Measurements from ENCODE around the gene THAP8.

Gene THAP8

DNA sequence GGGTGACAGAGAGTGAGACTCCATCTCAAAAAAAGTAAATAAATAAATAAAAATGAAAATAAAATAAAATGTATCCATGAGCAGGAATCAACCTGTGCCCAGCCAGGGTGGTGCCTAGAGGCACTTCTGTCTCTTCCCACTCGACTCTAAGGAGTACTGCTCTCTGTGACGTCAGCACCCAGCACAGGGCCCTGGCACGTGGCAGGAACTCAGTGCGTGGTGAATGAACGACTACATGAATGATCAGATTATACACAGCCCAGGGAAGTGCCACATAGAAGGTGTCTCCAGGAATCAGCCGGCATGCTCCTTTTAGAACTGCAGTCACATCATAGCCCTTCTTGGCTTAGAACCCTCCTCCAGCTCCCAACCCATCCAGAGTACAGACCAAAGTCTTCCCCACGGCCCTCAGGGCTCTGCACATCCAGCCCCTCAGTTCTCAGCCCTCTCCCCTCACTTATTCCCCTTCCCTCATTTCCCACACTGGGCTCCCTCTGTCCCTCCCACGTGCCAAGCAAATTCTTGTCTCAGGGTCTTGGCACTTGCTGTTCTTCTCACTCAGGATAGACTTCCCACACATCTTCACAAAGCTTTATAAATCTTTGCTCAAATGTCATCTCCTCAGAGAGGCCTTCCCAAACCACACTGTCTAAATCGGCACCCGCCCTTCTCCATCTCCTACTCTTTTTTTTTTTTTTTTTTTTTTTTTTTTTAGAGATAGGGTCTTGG is 25.6 kb downstream of the THAP8 start:
- Mint-ChIP-seq H3K27me3 (no peaks in the 10 kb centered on the region), H3K4me1 (no peaks in the 10 kb centered on the region), H3K9me3 (no peaks in the 10 kb centered on the region), H3K27ac (no peak overlapping the region), H3K36me3 (peaks cover 17% of the 10 kb centered on the region), H3K4me3 (no peak overlapping the region)
- no peak for ATAC-seq (ENCODE audit: low read depth)
- no peak for DNase-seq (ENCODE audit: low spot score in 2 of 2)

DNA sequence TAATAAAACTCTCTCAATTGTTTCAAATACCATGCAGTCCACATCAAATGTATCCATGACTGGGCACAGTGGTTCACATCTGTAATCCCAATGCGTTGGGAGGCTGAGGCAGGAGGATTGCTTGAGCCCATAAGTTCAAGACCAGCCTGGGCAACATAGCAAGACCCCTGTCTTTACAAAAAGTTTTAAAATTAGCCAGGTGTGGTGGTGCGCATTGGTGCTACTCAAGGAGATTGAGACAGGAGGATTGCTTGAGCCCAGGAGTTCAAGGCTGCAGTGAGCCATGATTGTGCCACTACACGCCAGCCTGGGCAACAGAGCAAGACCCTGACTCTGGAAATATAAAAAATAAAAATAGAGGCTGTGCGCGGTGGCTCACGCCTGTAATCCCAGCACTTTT is 26.4 kb downstream of the THAP8 start:
- H3K4me1 Mint-ChIP-seq, result no peaks in the 10 kb centered on the region
- ATAC-seq (ENCODE audit: low read depth), result no peak
- no peak for DNase-seq (ENCODE audit: low spot score in 2 of 2)
- H3K36me3 Mint-ChIP-seq, result peaks cover 21% of the 10 kb centered on the region
- H3K27me3 Mint-ChIP-seq, result no peaks in the 10 kb centered on the region
- H3K27ac Mint-ChIP-seq, result no peak overlapping the region
- H3K4me3 Mint-ChIP-seq, result no peak overlapping the region
- no peaks in the 10 kb centered on the region for H3K9me3 Mint-ChIP-seq

DNA sequence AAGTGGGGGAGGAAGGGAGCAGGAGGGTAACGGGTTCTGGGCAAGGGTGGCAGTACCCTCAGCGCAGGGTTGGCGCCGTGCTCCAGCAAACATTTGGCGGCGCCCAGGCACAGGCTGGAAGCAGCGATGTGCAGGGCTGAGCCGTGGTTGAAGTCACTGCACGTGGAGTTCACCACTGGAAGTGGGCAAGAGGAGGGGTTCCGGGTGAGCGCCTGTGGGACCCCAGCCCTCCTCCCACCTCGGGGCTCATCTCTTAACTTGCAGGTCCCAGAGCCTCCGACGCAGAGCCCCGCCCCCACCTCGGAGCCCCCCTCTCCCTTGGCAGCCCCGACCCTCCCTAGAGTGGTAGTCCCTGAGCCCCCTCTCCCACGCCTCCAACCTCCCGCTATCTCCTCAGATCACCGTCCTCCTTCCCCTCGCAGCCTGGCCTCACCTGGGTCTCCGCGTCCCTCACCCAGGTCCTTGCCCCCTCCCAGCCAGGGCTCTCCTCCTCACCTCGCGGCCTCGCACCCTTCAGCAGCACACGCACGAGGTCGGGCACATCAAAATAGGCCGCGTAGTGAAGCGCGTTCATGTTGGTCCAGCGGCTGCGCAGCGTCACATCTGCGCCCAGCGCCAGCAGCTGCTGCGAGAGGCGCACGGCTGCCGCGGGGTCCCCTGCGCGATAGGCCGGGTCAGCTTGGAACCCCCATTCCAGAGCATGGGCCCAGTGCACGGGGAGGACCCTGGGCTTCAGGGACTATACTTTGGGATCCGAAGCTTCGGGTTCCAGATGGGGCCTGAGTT is 27.8 kb downstream of the THAP8 start:
- H3K4me1 Mint-ChIP-seq, result no peaks in the 10 kb centered on the region
- no peak overlapping the region for H3K4me3 Mint-ChIP-seq
- H3K27ac Mint-ChIP-seq, result no peak overlapping the region
- H3K27me3 Mint-ChIP-seq, result no peaks in the 10 kb centered on the region
- H3K9me3 Mint-ChIP-seq, result no peaks in the 10 kb centered on the region
- no peak for ATAC-seq (ENCODE audit: low read depth)
- peaks cover 19% of the 10 kb centered on the region for H3K36me3 Mint-ChIP-seq
- DNase-seq (ENCODE audit: low spot score in 2 of 2), result no peak

DNA sequence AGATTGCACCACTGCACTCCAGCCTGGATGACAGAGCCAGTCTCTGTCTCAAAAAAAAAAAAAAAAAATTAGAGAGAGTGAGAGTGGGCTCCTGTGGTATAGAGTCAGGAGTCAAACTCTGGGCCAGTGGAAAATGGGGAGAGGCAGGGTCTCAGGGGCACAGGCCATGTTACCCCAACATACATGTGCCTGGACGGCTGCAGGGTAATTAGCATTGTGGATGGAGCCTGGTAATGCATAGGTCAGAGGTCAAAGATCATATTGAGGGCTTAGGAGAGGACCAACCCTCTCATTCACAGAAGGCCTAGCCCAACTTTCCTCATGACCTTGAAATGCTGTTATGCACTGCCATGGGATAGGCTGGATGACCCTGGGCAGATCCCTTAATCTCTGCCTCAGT is 28.5 kb downstream of the THAP8 start:
- H3K4me1 Mint-ChIP-seq, result no peaks in the 10 kb centered on the region
- ATAC-seq (ENCODE audit: low read depth) (no peak), DNase-seq (ENCODE audit: low spot score in 2 of 2) (no peak)
- no peak overlapping the region for H3K27ac Mint-ChIP-seq
- H3K27me3 Mint-ChIP-seq, result no peaks in the 10 kb centered on the region
- peaks cover 14% of the 10 kb centered on the region for H3K36me3 Mint-ChIP-seq
- H3K9me3 Mint-ChIP-seq, result no peaks in the 10 kb centered on the region
- no peak overlapping the region for H3K4me3 Mint-ChIP-seq

DNA sequence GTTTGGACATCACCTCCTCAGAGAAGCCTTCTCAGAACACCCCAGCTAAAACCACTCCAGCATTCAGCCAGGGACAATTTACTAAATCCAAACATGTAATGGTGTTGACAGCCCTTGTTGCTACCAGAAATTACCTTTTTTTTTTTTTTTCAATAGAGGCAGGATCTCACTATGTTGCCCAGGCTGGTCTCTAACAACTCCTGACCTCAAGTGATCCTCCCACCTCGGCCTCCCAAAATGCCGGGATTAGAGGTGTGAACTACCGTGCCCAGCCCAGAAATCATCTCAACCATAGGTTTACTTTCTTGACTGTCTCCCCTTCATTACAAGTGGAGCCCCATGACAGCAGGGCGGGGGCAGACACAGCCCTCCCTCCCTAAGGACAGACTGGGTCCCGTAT is 30.7 kb downstream of the THAP8 start:
- Mint-ChIP-seq H3K4me3 (no peak overlapping the region), H3K9me3 (no peaks in the 10 kb centered on the region), H3K4me1 (no peaks in the 10 kb centered on the region), H3K36me3 (peaks cover 8% of the 10 kb centered on the region), H3K27ac (no peak overlapping the region), H3K27me3 (no peaks in the 10 kb centered on the region)
- ATAC-seq (ENCODE audit: low read depth) (no peak), DNase-seq (ENCODE audit: low spot score in 2 of 2) (no peak)

DNA sequence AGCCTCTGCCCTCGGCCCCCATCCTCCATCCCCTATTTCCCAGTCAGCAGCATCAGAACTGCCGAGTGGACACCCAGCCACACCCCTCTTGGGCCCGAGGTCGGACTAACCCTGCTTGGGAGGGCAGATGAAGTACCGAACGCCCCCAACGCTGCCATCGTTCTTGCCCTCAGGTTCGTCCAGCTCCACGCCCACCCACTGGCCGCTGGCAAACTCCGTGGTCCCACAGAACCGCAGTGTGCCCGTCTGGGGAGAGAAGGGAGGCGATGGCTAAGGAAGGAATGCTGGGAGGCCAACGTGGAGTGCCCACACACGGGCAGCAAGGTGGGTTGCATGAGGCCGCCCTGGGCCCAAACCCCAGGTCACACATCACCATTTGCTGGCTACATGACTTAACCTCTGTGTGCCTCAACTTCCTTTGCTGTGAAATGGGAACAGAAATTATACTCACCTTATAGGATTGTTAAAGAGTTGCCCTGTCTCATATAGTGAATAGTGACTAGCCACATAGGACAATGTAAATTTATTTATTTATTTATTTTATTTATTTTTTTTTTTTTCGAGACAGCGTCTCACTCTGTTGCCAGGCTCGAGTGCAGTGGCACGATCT is 34.9 kb downstream of the THAP8 start:
- H3K27me3 Mint-ChIP-seq, result no peaks in the 10 kb centered on the region
- no peak for DNase-seq (ENCODE audit: low spot score in 2 of 2)
- H3K4me3 Mint-ChIP-seq, result no peak overlapping the region
- no peaks in the 10 kb centered on the region for H3K9me3 Mint-ChIP-seq
- peaks cover 12% of the 10 kb centered on the region for H3K4me1 Mint-ChIP-seq
- ATAC-seq (ENCODE audit: low read depth), result no peak
- H3K36me3 Mint-ChIP-seq, result peaks cover 8% of the 10 kb centered on the region
- no peak overlapping the region for H3K27ac Mint-ChIP-seq

DNA sequence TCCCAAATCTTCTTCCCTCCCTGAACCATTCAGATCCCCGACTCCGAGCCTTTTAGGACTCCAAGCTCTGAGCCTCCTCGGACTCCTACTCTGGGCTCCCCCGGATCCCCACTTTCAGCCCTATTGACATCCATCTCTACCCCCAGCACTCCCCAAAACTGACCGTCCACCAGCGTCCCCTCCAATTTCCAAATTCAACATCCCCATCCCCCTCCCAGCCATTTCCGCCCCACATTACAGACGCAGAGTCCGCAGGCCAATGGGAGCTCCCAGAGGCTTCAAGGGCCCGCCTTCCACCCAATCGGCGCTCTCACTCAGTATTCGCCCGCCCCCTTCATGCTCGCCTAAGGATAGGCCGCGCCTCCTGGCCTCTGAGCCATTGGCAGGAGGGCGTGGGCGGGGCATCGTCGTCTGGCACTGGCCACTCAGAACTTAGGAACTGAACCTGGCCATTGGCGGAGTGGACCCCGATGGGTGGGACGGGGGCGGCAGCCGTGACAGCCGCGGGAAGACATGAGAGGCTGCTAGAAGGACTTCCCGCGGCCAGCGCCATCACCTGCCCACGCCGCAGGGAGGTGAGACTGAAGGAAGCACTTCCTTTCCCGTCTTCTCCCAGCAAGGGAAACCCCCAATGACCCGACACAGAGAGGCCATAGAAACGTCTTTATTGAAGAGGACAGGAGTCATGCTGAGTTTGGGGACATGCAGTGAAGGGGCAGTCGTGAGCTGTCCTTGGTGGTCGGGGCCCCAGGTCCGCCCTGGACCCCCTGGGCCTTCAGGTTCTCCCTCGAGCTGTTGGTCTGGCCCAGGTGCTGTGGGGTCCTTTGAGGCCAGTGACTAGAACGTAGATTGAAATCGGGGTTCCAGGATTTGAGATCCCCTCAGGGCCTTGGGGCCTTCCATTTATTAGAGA is 39.8 kb downstream of the THAP8 start, which contains the start of gene ALKBH6:
Gene ALKBH6 (minus strand): TSS at position 202 of the 913 bp plus-strand sequence. CDS start 816 bp downstream, outside the sequence.
- ATAC-seq (ENCODE audit: low read depth) (peak; percentile 97), DNase-seq (ENCODE audit: low spot score in 2 of 2) (peak; percentile 88 to 96)
- H3K4me1 Mint-ChIP-seq, result peaks cover 32% of the 10 kb centered on the region
- H3K27ac Mint-ChIP-seq, result peak within 1 kb of the TSS; percentile 96
- H3K27me3 Mint-ChIP-seq, result no peaks in the 10 kb centered on the region
- H3K4me3 Mint-ChIP-seq, result peak within 1 kb of the TSS; percentile 96
- H3K9me3 Mint-ChIP-seq, result no peaks in the 10 kb centered on the region
- peaks cover 9% of the 10 kb centered on the region for H3K36me3 Mint-ChIP-seq

DNA sequence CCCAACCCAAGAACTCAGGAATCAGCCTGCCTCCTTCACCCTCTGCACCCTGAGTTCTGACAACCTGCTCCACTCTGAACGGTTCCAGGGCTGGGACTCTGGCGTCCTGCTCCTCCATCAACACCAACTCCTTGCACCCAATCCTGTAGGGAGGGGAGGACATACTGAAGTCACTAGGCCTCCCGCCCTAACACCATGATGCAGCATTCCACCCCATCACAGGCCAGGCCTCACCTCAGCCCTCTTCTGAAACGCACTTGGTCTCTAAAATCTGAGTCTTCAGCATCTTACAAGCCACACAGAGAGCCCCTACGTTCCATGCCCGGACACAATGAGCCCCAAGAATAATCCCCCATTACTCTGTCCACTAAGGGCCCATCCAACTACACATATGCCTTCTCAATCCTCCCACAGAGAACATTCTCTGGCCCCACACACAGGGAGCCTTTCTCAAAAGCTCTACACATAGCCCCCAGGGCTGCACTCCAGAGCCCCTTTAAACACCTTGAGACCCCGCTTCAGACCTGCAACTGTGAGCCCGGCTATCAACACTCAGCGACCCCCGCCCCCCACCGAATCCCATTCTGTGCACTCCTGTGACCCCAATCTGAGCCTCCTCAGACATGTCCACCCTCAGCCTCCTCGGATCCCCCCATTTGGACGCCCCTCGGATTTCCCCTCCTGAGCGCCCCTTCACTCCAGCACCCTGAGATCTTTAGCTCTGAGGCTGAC is 40.6 kb downstream of the THAP8 start:
- H3K9me3 Mint-ChIP-seq, result no peaks in the 10 kb centered on the region
- peak overlapping the region; percentile 96 for H3K27ac Mint-ChIP-seq
- H3K4me3 Mint-ChIP-seq, result peak overlapping the region; percentile 96
- DNase-seq (ENCODE audit: low spot score in 2 of 2) (no peak), ATAC-seq (ENCODE audit: low read depth) (no peak)
- no peaks in the 10 kb centered on the region for H3K27me3 Mint-ChIP-seq
- peaks cover 32% of the 10 kb centered on the region for H3K4me1 Mint-ChIP-seq
- peaks cover 9% of the 10 kb centered on the region for H3K36me3 Mint-ChIP-seq

DNA sequence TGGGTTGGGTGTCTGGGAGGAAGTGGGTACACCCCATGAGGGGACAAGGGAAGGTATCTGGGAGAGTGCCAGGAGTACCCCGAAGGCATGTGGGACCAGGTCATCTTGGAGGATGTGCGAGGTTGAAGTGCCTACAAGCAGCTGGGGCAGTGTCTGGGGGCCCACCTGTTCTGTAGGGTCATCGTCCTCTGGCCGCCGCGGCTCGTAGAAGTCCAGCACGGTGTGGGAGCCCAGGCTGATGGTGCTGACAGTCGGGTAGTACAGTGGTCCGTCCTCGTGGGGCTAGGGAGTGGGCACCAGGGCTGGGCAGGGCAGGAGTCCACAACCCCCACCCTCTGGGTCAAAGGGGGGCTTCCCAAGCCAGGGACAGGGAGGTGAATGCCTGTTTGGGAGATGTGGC is 43.7 kb downstream of the THAP8 start:
- H3K27ac Mint-ChIP-seq, result peak overlapping the region; percentile 65
- no peaks in the 10 kb centered on the region for H3K27me3 Mint-ChIP-seq
- H3K36me3 Mint-ChIP-seq, result peaks cover 9% of the 10 kb centered on the region
- H3K4me1 Mint-ChIP-seq, result peaks cover 25% of the 10 kb centered on the region
- H3K9me3 Mint-ChIP-seq, result no peaks in the 10 kb centered on the region
- DNase-seq (ENCODE audit: low spot score in 2 of 2) (no peak), ATAC-seq (ENCODE audit: low read depth) (no peak)
- no peak overlapping the region for H3K4me3 Mint-ChIP-seq

DNA sequence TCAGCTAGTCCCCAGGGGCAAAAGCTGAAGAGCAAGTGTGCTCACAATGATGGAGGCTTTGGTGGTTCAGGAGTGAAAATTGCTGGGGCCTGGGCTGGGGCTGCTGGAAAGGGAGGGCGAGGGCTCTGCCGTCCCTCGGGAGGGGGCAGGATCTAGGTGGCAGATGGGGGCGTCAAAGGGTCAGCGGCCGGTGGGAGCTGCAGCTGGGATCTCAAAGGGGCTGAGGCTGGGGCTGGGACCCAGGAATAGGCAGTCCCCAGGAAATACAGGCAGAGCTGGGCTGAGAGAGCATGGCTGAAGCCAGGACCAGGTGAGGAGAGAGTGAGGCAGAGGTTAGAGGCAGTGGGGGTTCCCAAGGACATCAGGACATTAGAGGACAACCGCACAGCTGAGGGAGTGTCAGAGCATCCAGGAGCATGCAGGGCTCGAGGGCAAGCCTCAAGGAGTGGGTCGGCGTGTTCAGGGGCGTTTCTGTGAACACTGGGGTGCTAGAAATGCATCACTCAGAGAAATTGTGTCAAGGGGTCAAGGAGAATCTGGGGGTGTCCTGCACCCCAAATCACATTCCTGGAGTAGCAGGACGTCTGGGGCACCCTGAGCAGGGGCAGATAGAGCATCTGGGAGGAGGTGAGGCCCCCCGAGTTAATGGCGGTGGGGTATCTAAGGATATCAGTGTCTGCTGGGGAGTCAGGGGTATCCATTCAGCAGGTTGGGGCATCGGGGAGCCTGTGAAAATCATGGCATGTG is 44.3 kb downstream of the THAP8 start:
- no peak for ATAC-seq (ENCODE audit: low read depth)
- peak overlapping the region; percentile 72 for H3K4me3 Mint-ChIP-seq

DNA sequence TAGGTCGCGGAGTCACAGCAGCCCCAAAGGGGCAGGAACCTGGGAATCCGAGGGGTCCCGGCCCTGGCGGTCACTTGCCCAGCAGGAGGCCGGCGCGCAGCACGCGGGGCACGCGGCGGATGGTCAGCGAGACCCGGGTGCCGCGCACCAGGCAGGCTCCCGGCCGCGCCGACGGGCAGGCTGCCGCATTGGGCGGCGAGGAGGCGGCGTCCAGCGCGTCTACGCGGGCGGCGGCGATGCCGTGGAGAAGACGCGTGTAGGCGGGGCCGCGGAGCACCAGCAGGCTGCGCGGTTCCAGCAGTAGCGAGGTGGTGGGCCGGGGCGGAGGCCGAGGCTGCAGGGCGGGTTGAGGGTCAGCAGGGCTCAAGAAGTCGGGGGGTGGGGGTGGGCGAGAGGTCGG is 44.9 kb downstream of the THAP8 start:
- ATAC-seq (ENCODE audit: low read depth), result peak; percentile 12
- peak overlapping the region; percentile 65 for H3K27ac Mint-ChIP-seq
- H3K9me3 Mint-ChIP-seq, result no peaks in the 10 kb centered on the region
- H3K4me3 Mint-ChIP-seq, result peak overlapping the region; percentile 72
- no peak for DNase-seq (ENCODE audit: low spot score in 2 of 2)
- no peaks in the 10 kb centered on the region for H3K27me3 Mint-ChIP-seq
- peaks cover 23% of the 10 kb centered on the region for H3K4me1 Mint-ChIP-seq
- H3K36me3 Mint-ChIP-seq, result peaks cover 9% of the 10 kb centered on the region

More for the DNA sequence above, 44.3 kb downstream of the THAP8 start:
- Mint-ChIP-seq H3K4me1 (peaks cover 27% of the 10 kb centered on the region), H3K9me3 (no peaks in the 10 kb centered on the region), H3K27me3 (no peaks in the 10 kb centered on the region), H3K36me3 (peaks cover 9% of the 10 kb centered on the region), H3K27ac (peak overlapping the region; percentile 65)
- DNase-seq (ENCODE audit: low spot score in 2 of 2), result no peak

DNA sequence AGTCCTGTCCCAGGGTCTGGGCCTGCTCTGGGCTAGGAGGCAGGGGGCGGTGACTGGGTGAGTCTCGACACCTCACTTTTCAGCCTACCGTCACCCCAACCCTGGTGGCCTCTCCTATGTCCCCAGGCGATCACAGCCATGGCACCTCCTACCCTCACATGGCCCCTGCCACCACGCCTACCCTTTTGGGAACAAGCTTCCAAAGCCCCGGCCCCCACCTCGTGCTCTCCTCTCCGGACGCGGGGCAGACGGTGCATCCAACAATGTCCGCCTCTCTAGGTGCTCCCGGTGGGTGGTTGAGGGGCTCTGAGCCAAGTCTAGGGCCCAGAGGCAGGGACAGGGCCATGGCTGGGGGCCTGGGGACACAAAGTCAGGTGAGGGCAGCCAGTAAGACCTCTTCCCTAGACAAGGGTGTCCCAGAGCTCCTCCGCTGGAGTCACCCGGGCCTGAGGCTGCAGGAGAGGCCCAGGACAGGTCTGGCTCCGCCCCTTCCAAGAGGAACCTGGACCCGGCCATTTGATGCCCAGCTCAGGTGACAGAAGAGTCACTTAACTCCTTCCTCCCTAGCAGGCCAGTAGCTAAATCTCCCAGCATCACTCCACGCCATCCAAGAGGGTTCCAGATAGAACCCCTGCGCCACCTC is 45.6 kb downstream of the THAP8 start, which contains the start of gene SYNE4:
Gene SYNE4 (minus strand): TSS at position 478 of the 643 bp plus-strand sequence. CDS start 132 bp downstream, at position 346.
- ATAC-seq (ENCODE audit: low read depth) (no peak), DNase-seq (ENCODE audit: low spot score in 2 of 2) (no peak)
- no peaks in the 10 kb centered on the region for H3K9me3 Mint-ChIP-seq
- peak within 1 kb of the TSS; percentile 65 for H3K27ac Mint-ChIP-seq
- no peaks in the 10 kb centered on the region for H3K27me3 Mint-ChIP-seq
- peaks cover 9% of the 10 kb centered on the region for H3K36me3 Mint-ChIP-seq
- H3K4me1 Mint-ChIP-seq, result peaks cover 15% of the 10 kb centered on the region
- H3K4me3 Mint-ChIP-seq, result peak within 1 kb of the TSS; percentile 72

Data from memory B cell (primary cell).